Karpas-422 (cell line): ENCODE results near the gene RPL27A. TPM values are rescaled to one million over a fixed set of nuclear protein-coding genes. Genes with fewer than 3 reads are reported as not detected.

Experiments used
- DNase-seq: peaks from one replicate; pipeline ENCODE4 v3.0.0-alpha.2; 2015
- H2AFZ ChIP-seq: fragments of 200-600 bp; sonication (generic); 2 replicates; pipeline ENCODE4 v1.6.1; 2014; ENCODE audit warnings: antibody characterized with exemption, low read length, mixed read lengths
- H3K27ac ChIP-seq: fragments of 200-600 bp; sonication (generic); 2 replicates; pipeline ENCODE4 v1.5.1; 2014; ENCODE audit warnings: mild to moderate bottlenecking, low read length, moderate library complexity
- H3K27me3 ChIP-seq: fragments of 200-600 bp; sonication (generic); 2 replicates; pipeline ENCODE4 v1.6.1; 2014; ENCODE audit warnings: low read length, mixed read lengths
- H3K36me3 ChIP-seq: fragments of 200-600 bp; sonication (generic); 2 replicates; pipeline ENCODE4 v1.6.1; 2014; ENCODE audit warnings: low read length, mixed read lengths; ENCODE audit not compliant: insufficient read depth
- H3K4me1 ChIP-seq: fragments of 200-600 bp; sonication (generic); 2 replicates; pipeline ENCODE4 v1.6.1; 2014; ENCODE audit warnings: mild to moderate bottlenecking, low read length, mixed read lengths
- H3K4me2 ChIP-seq: fragments of 200-600 bp; sonication (generic); 2 replicates; pipeline ENCODE4 v1.6.1; 2014; ENCODE audit warnings: low read length, low read depth, mild to moderate bottlenecking; ENCODE audit not compliant: poor library complexity, severe bottlenecking
- H3K4me3 ChIP-seq: fragments of 200-600 bp; sonication (generic); 2 replicates; pipeline ENCODE4 v1.5.1; 2014; ENCODE audit warnings: mild to moderate bottlenecking, antibody characterized with exemption, low read length, mixed read lengths
- H3K79me2 ChIP-seq: fragments of 200-600 bp; sonication (generic); 2 replicates; pipeline ENCODE4 v1.6.1; 2014; ENCODE audit warnings: mild to moderate bottlenecking, low read length, mixed read lengths
- H3K9ac ChIP-seq: fragments of 200-600 bp; sonication (generic); 2 replicates; pipeline ENCODE4 v1.6.0; 2014; ENCODE audit warnings: low read length
- H3K9me2 ChIP-seq: fragments of 200-600 bp; sonication (generic), shearing (Covaris generic); replicated peaks from 2 replicates; pipeline ENCODE4 v1.6.0; 2014; ENCODE audit warnings: mild to moderate bottlenecking, low read length, moderate library complexity; ENCODE audit not compliant: insufficient read depth
- H3K9me3 ChIP-seq: fragments of 300-700, 200-600 bp; sonication (generic); 2 replicates; pipeline ENCODE4 v1.6.1; 2014; ENCODE audit warnings: low read length, mixed read lengths
- H4K20me1 ChIP-seq: fragments of 200-600 bp; sonication (generic); 2 replicates; pipeline ENCODE4 v1.6.1; 2014; ENCODE audit warnings: mild to moderate bottlenecking, antibody characterized with exemption, low read length, low read depth; ENCODE audit not compliant: insufficient read depth
- total RNA-seq: library from RNA; depleted of rRNA; stranded (reverse); fragments of >200 nt; shearing (Covaris generic); gene quantifications from 2 replicates; pipeline ENCODE4 v1.2.3, GENCODE V29; 2014; ENCODE audit warnings: low replicate concordance; rRNA removed

Gene RPL27A
- total RNA-seq = 2,423 and 3,362 TPM in 2 replicates

DNA sequence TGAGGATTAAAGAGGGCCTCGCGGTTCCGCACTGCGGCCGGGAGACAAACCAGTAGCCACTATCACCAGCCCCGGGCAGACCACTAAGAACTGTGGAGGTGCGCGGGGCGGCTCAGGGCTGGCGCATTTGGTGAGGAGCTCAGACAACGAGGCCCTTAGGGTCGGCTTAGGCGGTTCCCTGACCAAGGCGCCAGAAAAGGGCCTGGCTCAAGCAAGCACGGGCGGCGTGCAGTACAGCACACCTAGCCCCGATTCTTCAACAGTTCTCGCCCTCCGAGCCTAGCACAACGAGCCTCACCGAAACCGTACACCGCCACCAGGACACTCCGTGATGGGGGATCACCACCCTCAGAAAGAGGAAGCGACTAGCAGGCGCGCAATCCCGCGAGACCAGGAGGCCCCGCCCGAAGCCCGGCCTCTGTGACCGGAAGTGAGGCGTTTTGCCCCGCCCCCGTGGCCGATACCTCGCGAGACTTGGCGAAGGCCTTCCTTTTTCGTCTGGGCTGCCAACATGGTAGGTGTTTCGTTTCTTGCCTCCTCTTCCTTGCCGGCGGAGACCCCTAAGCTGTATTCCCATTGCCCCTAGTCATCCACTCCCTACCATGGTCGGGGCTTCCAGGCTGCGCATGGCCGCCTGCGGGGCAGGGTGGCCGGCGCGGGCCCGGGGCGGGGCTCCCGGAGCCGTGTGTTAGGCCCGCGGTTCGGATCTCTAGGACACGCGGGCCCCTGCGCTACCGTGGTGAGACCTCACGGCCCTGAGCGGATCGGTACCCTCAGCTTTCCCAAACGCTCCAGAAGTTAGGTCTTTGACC, at the start of gene RPL27A, which contains the start of gene TRIM66:
RPL27A (plus strand) TSS at position 490 of the 812 bp plus-strand sequence; CDS start at position 512, 22 bp downstream.
TRIM66 (minus strand) TSS at position 363 of the 812 bp plus-strand sequence. CDS start 10,391 bp downstream, outside the sequence.
- peaks cover 45% of the 10 kb centered on the region for H3K4me1 ChIP-seq
- peaks cover 38% of the 10 kb centered on the region for H3K79me2 ChIP-seq
- peak within 1 kb of the TSS; percentile 88 for H3K9ac ChIP-seq
- no peaks in the 10 kb centered on the region for H3K9me3 ChIP-seq
- H3K4me2 ChIP-seq = peak within 1 kb of the TSS; percentile 95
- H3K9me2 ChIP-seq = no peaks in the 10 kb centered on the region
- H3K36me3 ChIP-seq = peaks cover 36% of the 10 kb centered on the region
- no peaks in the 10 kb centered on the region for H3K27me3 ChIP-seq
- H3K27ac ChIP-seq = peak within 1 kb of the TSS; percentile 95
- no peak within 1 kb of the TSS for H2AFZ ChIP-seq
- peaks cover 24% of the 10 kb centered on the region for H4K20me1 ChIP-seq
- peak; percentile 99 for DNase-seq
- peak within 1 kb of the TSS; percentile 91 for H3K4me3 ChIP-seq

DNA sequence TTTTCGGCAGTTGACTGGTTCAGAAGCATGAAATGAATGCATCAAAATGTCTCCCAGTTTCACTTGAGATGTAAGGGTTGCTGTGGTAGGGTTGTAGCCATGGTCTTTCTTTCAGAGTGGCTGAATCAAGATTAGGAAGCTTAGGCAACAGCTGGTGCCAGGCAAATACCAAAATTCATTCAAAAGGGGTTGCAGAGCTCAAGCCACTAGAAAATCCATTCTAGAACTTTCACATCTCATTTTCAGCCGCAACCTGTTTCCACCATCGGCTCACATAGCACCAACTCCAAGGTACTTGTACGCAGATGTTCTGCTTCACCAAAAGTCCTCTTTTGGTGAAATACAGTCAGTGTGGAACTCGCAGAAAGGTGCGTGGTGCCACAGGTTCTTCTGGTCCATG, 48.1 kb upstream of the RPL27A start:
- DNase-seq = no peak
- Histone ChIP-seq H3K27ac (no peak overlapping the region), H3K27me3 (no peaks in the 10 kb centered on the region), H3K79me2 (no peaks in the 10 kb centered on the region), H3K4me3 (no peak overlapping the region), H3K9me2 (no peaks in the 10 kb centered on the region), H3K9me3 (no peaks in the 10 kb centered on the region), H2AFZ (no peak overlapping the region), H3K4me1 (no peaks in the 10 kb centered on the region), H3K36me3 (no peaks in the 10 kb centered on the region), H3K9ac (no peak overlapping the region), H4K20me1 (no peaks in the 10 kb centered on the region), H3K4me2 (no peak overlapping the region)

DNA sequence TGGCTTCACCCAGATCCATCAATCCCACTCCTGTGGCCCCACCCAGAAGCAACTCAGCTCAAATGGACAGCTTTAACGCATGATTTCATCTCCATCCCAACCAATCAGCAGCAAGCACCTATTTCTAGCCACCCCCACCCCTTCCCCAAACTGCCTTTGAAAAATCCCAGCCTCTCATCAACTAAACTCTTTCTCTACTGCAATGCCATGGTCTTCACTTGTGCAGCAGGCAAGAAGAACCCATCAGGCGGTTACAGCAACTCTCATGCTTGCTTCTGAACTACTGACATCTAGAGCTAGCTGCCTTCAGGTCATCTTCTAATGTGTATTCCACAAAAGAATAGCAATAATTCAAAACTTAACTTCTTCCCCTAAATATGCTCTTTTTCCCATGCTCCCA, 46.5 kb upstream of the RPL27A start:
- no peak overlapping the region for H3K9ac ChIP-seq
- H4K20me1 ChIP-seq = no peaks in the 10 kb centered on the region
- H3K4me2 ChIP-seq = no peak overlapping the region
- no peaks in the 10 kb centered on the region for H3K79me2 ChIP-seq
- H3K27me3 ChIP-seq = no peaks in the 10 kb centered on the region
- H3K36me3 ChIP-seq = no peaks in the 10 kb centered on the region
- no peak overlapping the region for H3K27ac ChIP-seq
- H3K4me3 ChIP-seq = no peak overlapping the region
- no peaks in the 10 kb centered on the region for H3K9me3 ChIP-seq
- H3K4me1 ChIP-seq = no peaks in the 10 kb centered on the region
- DNase-seq = no peak
- no peaks in the 10 kb centered on the region for H3K9me2 ChIP-seq
- no peak overlapping the region for H2AFZ ChIP-seq

DNA sequence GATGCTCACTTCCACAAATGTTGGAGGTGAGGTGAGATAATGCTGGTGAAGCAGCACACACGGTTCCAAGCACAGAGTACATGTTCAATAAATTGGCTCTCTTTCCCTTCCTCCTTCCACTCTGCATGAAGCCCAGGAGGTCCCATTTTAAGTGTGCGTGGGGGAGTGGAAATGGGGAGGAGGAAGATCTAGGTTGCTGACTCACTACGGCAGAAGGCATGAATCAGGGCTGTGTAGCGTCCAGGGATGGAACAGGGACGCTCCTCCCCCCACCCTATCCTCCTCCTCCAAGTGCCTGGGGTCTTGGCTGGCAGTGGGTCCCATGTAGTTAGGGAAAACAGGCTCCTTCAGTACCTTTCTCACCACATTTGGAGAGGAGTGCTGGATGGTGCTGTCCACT, 44.3 kb upstream of the RPL27A start:
- Histone ChIP-seq H3K4me3 (no peak overlapping the region), H4K20me1 (no peaks in the 10 kb centered on the region), H3K9ac (no peak overlapping the region), H3K36me3 (no peaks in the 10 kb centered on the region), H3K9me2 (no peaks in the 10 kb centered on the region), H3K4me2 (no peak overlapping the region), H3K4me1 (no peaks in the 10 kb centered on the region), H3K27ac (no peak overlapping the region), H3K9me3 (no peaks in the 10 kb centered on the region), H2AFZ (no peak overlapping the region), H3K27me3 (no peaks in the 10 kb centered on the region), H3K79me2 (no peaks in the 10 kb centered on the region)
- no peak for DNase-seq

DNA sequence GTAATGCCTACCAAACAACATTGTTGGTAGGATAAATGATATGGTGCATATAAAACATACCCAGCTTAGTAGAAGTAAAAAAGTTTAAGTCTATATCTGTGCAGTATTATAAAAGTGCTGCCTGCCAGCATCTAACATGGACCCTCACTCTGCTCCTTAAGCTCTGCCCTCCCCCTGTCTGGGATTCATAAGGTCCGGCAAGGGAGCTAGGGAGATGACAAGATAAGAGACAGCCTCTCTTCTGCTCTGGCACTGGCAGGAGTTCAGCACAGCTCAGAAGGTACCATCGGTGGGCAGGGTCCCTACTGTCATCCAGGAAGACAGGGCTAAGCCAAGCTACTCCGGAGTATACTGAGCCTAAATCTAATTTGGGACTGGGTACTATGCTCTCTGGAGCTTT, 42.9 kb upstream of the RPL27A start:
- Histone ChIP-seq H3K27me3 (no peaks in the 10 kb centered on the region), H4K20me1 (no peaks in the 10 kb centered on the region), H2AFZ (no peak overlapping the region), H3K36me3 (no peaks in the 10 kb centered on the region), H3K9ac (no peak overlapping the region), H3K4me3 (no peak overlapping the region), H3K9me2 (no peaks in the 10 kb centered on the region), H3K27ac (no peak overlapping the region), H3K79me2 (no peaks in the 10 kb centered on the region), H3K4me1 (no peaks in the 10 kb centered on the region), H3K4me2 (no peak overlapping the region), H3K9me3 (no peaks in the 10 kb centered on the region)
- no peak for DNase-seq

DNA sequence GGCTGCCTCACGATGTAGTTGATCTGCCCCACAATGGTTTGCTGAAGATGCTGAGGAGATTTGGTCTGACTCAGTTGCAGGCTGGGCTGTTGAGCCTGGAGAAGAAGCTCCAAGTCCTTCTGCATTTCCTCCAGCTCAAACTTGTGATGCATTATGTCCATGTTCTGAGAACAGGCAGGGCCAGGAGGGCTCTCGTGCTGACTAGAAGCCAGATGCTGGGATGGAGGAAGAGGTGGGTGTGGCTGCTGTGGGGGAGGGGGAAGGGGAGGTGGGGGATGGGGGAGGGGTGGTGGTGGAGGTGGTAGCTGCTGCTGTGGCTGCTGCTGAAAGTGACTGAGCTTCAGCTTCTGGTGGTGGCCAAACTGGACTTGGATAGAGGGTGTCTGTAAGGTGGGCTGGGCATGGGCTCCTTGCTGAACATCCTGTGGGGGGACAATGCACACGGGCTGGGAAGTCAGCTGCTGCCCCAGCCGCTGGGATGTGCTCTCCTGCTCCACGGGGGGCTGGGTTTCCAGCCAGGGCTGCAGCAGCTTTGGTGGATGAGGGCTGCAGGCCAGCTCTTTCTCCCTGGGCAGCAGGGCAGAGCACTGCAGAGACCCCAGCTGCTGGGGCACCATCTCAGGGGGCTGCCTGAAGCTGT, 42.2 kb upstream of the RPL27A start:
- no peaks in the 10 kb centered on the region for H3K9me2 ChIP-seq
- H4K20me1 ChIP-seq = no peaks in the 10 kb centered on the region
- H3K79me2 ChIP-seq = no peaks in the 10 kb centered on the region
- H3K27ac ChIP-seq = no peak overlapping the region
- H3K4me2 ChIP-seq = no peak overlapping the region
- no peak overlapping the region for H3K9ac ChIP-seq
- H3K27me3 ChIP-seq = no peaks in the 10 kb centered on the region
- no peak overlapping the region for H3K4me3 ChIP-seq
- no peak for DNase-seq
- H3K4me1 ChIP-seq = no peaks in the 10 kb centered on the region
- no peak overlapping the region for H2AFZ ChIP-seq
- H3K9me3 ChIP-seq = no peaks in the 10 kb centered on the region
- 0 out of 2 replicates have a peak, but pooled peaks cover 2% of the 10 kb centered on the region for H3K36me3 ChIP-seq

DNA sequence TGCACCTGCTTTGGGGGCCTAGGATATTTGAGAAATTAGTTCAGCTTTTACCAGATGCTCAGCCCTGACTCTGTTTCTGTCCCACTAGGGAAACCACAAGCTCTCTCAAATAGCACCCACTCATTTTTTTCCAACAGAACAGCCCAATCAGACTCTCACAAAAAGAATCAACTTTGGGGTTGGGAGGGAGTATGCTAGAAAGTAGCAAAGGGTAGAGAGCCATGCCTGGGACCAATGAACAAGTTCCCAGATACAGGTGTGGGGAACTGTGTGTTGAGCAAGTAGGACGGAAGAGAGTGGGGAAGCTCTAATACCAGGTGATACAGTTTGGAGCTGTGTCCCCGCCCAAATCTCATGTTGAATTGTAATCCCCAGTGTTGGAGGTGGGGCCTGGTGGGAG, 41.3 kb upstream of the RPL27A start:
- DNase-seq = no peak
- no peaks in the 10 kb centered on the region for H4K20me1 ChIP-seq
- H3K36me3 ChIP-seq = 0 out of 2 replicates have a peak, but pooled peaks cover 3% of the 10 kb centered on the region

DNA sequence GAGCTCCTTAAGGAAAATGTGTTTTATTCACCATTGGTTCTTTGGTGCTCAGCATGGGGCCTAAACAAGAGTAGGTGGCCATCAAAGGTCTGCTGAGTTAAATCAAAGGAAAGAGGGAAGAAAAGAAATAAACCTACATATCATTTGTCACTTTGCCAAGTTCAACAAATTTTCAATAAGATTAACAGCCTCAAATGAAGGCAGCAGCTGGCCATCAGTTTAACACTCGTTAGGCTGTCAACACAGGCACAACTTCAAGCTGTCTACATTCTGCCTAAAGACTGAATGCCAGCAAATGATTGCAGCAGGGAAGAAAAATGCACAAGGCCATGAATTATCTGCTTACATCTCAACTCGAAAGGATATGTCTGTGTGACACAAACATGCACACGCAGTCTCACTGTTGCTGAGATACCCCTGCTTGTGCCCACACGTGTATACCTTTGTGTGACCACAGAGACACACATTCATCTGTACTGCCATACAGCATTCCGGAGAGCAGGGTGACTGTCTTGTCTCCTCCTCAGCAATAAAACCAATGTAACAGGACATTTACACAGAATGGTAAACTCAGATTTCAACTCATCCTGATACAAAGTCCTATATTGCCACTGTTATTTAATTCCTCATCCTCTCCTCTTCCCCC, 40.3 kb upstream of the RPL27A start:
- Histone ChIP-seq H4K20me1 (no peaks in the 10 kb centered on the region), H3K79me2 (no peaks in the 10 kb centered on the region), H3K36me3 (0 out of 2 replicates have a peak, but pooled peaks cover 3% of the 10 kb centered on the region)

More for the DNA sequence above, 41.3 kb upstream of the RPL27A start:
- Histone ChIP-seq H3K9me2 (no peaks in the 10 kb centered on the region), H3K79me2 (no peaks in the 10 kb centered on the region), H3K27ac (no peak overlapping the region), H3K4me1 (no peaks in the 10 kb centered on the region), H3K9me3 (no peaks in the 10 kb centered on the region), H2AFZ (no peak overlapping the region), H3K4me3 (no peak overlapping the region), H3K27me3 (no peaks in the 10 kb centered on the region), H3K4me2 (no peak overlapping the region), H3K9ac (no peak overlapping the region)

More for the DNA sequence above, 40.3 kb upstream of the RPL27A start:
- no peak overlapping the region for H3K27ac ChIP-seq
- no peak for DNase-seq
- H3K27me3 ChIP-seq = no peaks in the 10 kb centered on the region
- H3K4me3 ChIP-seq = no peak overlapping the region
- no peak overlapping the region for H3K4me2 ChIP-seq
- H2AFZ ChIP-seq = no peak overlapping the region
- peaks cover 1% of the 10 kb centered on the region for H3K4me1 ChIP-seq
- no peaks in the 10 kb centered on the region for H3K9me2 ChIP-seq
- no peaks in the 10 kb centered on the region for H3K9me3 ChIP-seq
- no peak overlapping the region for H3K9ac ChIP-seq
